Measurements from ENCODE around the gene FRMD5. TPM values are rescaled to one million over a fixed set of nuclear protein-coding genes. Genes with fewer than 3 reads are reported as not detected.

FRMD5 gene
- total RNA-seq, 4 donors from 2014 or later: 0.40 to 1.5 (median 1.1) TPM; not detected in 1

DNA sequence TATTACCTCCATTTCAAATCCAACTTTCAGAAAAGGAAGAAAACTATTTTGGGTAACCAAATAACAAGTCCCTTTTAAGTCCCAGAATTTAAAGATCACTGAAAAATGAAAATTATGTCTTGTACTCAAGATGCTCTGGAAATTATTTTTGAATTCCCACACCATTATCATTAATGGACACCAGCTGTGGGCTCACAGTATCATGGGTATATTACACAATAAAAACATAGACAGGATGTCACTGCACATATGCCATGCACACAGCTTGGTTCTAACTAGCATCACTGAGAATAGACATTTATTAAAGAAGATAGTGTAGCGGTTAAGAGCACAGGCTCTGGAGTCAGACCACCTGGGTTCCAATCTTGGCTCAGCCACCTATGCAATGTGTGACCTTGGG, 130.4 kb downstream of the FRMD5 start:
- in situ Hi-C loops (cut with MboI; ENCODE audit: low pct_ligation_motif_present in 1 of 4, low pct_unique_long_range_greater_than_20kb in 1 of 4, low sequenced_read_pairs in 3 of 4): loop anchor here in 3 of 4 donors (10.0 kb wide), 1 partner anchor 160 kb away; no protein-coding TSS in a partner anchor

DNA sequence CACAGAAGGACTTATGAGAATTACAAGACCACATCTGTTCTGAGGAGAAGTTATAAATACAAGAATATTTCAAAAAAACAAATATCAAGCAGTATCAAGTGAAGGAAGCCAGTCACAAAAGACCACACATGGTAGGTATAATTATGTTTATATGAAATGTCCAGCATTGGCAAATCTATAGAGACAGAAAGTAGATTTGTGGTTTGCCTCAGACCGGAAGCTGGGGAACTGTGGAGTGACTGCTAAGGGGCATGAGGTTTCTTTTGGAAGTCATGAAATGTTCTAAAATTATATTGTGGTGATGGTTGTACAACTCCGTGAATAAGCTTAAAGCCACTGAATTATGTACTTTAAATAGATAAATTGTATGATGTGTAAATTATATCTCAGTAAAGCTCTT, 136.9 kb downstream of the FRMD5 start:
- intact Hi-C loops (cut with DNase I; ENCODE audit: low total_unique reads): no loop called here
- Histone ChIP-seq H3K4me3 (no peak overlapping the region), H3K36me3 (no peaks in the 10 kb centered on the region), H3K4me1 (no peaks in the 10 kb centered on the region), H3K27ac (no peak overlapping the region), H3K9me3 (no peaks in the 10 kb centered on the region), H3K27me3 (no peaks in the 10 kb centered on the region)
- no peak for DNase-seq
- WGBS, 2 donors (ENCODE audit: low coverage in 1 of 2): 46 to 48% methylated on average over 2 of the region's 2 CpGs
- in situ Hi-C loops (cut with MboI; ENCODE audit: low pct_ligation_motif_present in 1 of 4, low pct_unique_long_range_greater_than_20kb in 1 of 4, low sequenced_read_pairs in 3 of 4): no loop called here
- TF ChIP-seq POLR2AphosphoS5 (IDR thresholded peaks at IDR 0.05) (no peak), EP300 (IDR thresholded peaks at IDR 0.05; ENCODE audit: low read depth) (no peak), POLR2A (IDR thresholded peaks at IDR 0.05) (no peak)
- TF ChIP-seq, protein P1, sequence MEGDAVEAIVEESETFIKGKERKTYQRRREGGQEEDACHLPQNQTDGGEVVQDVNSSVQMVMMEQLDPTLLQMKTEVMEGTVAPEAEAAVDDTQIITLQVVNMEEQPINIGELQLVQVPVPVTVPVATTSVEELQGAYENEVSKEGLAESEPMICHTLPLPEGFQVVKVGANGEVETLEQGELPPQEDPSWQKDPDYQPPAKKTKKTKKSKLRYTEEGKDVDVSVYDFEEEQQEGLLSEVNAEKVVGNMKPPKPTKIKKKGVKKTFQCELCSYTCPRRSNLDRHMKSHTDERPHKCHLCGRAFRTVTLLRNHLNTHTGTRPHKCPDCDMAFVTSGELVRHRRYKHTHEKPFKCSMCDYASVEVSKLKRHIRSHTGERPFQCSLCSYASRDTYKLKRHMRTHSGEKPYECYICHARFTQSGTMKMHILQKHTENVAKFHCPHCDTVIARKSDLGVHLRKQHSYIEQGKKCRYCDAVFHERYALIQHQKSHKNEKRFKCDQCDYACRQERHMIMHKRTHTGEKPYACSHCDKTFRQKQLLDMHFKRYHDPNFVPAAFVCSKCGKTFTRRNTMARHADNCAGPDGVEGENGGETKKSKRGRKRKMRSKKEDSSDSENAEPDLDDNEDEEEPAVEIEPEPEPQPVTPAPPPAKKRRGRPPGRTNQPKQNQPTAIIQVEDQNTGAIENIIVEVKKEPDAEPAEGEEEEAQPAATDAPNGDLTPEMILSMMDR (IDR thresholded peaks at IDR 0.05): no peak

More for the DNA sequence above, 130.4 kb downstream of the FRMD5 start:
- 92 to 93% methylated on average over 1 of the region's 1 CpG for WGBS, 2 donors (ENCODE audit: low coverage in 1 of 2)
- H3K36me3 ChIP-seq: no peaks in the 10 kb centered on the region
- H3K4me1 ChIP-seq: no peaks in the 10 kb centered on the region
- H3K27ac ChIP-seq: no peak overlapping the region
- TF ChIP-seq, protein P1 (IDR thresholded peaks at IDR 0.05): no peak
- no peak for TF ChIP-seq POLR2AphosphoS5 (IDR thresholded peaks at IDR 0.05)
- no peak for TF ChIP-seq EP300 (IDR thresholded peaks at IDR 0.05; ENCODE audit: low read depth)
- no peak for TF ChIP-seq POLR2A (IDR thresholded peaks at IDR 0.05)
- no peaks in the 10 kb centered on the region for H3K9me3 ChIP-seq
- no peaks in the 10 kb centered on the region for H3K27me3 ChIP-seq
- no peak for DNase-seq
- intact Hi-C loops (cut with DNase I; ENCODE audit: low total_unique reads): no loop called here
- H3K4me3 ChIP-seq: no peak overlapping the region

DNA sequence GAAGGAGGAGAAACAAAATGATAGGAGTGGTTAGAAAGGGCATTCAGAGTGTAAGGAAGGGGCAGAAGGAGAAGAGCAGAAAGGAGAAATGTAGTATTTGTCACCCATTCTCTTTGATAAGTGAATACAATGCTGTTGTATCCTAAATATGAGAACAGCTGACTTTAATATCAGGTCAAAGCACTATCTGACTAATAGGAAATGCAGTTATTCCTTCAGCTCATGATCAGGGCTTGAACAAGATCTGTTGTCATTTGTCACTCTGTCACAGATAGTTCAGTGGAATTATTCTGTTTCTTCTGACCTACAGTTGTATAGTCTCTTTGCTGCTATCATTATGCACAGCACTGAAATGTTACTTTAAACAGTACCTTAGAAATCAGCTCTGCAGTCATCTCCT, 149.4 kb downstream of the FRMD5 start:
- in situ Hi-C loops (cut with MboI; ENCODE audit: low pct_ligation_motif_present in 1 of 4, low pct_unique_long_range_greater_than_20kb in 1 of 4, low sequenced_read_pairs in 3 of 4) (no loop called here), intact Hi-C loops (cut with DNase I; ENCODE audit: low total_unique reads) (no loop called here)
- Histone ChIP-seq H3K27me3 (no peaks in the 10 kb centered on the region), H3K27ac (no peak overlapping the region), H3K4me3 (no peak overlapping the region), H3K4me1 (no peaks in the 10 kb centered on the region), H3K9me3 (no peaks in the 10 kb centered on the region), H3K36me3 (no peaks in the 10 kb centered on the region)
- TF ChIP-seq, protein P1 (IDR thresholded peaks at IDR 0.05): no peak
- TF ChIP-seq POLR2AphosphoS5 (IDR thresholded peaks at IDR 0.05): no peak
- TF ChIP-seq EP300 (IDR thresholded peaks at IDR 0.05; ENCODE audit: low read depth): no peak
- no peak for TF ChIP-seq POLR2A (IDR thresholded peaks at IDR 0.05)
- no peak for DNase-seq

DNA sequence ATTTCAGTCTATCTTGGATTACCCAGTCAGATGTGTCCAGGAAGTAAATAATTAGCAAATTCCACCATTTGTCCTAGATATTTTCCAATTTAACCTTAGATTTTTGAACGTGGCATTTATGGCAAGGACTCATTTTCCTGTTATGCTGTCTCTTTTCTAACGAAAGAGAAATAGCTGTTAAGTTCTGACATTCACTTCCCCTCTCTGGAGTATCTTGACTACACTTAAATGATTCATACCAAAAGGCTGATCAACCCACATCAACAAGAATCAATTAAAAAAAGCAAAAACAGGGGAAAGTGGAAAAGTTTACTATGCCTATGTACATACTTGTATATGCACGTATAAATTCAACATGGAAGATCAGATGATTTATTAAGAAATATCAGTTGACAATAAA, 149.9 kb downstream of the FRMD5 start:
- intact Hi-C loops (cut with DNase I; ENCODE audit: low total_unique reads): no loop called here

More for the DNA sequence above, 149.9 kb downstream of the FRMD5 start:
- in situ Hi-C loops (cut with MboI; ENCODE audit: low pct_ligation_motif_present in 1 of 4, low pct_unique_long_range_greater_than_20kb in 1 of 4, low sequenced_read_pairs in 3 of 4): no loop called here
- H3K4me3 ChIP-seq: no peak overlapping the region
- no peaks in the 10 kb centered on the region for H3K36me3 ChIP-seq
- TF ChIP-seq POLR2AphosphoS5 (IDR thresholded peaks at IDR 0.05) (no peak), POLR2A (IDR thresholded peaks at IDR 0.05) (no peak), EP300 (IDR thresholded peaks at IDR 0.05; ENCODE audit: low read depth) (no peak)
- TF ChIP-seq, protein P1 (IDR thresholded peaks at IDR 0.05): no peak
- no peaks in the 10 kb centered on the region for H3K9me3 ChIP-seq
- no peaks in the 10 kb centered on the region for H3K27me3 ChIP-seq
- WGBS, 2 donors (ENCODE audit: low coverage in 1 of 2): 56 to 74% methylated on average over 3 of the region's 3 CpGs
- H3K4me1 ChIP-seq: no peaks in the 10 kb centered on the region
- no peak for DNase-seq
- no peak overlapping the region for H3K27ac ChIP-seq
